Osteoblast (primary cell): ENCODE data around the gene SPACA7. TPM values are rescaled to one million over a fixed set of nuclear protein-coding genes. Genes with fewer than 3 reads are reported as not detected.

Source experiments
- DNase-seq: peaks from one replicate; pipeline ENCODE4 v3.0.0; 2011; ENCODE audit warnings: low spot score, mixed read lengths; ENCODE audit not compliant: insufficient read length; ENCODE audit errors: missing footprints
- H2AFZ ChIP-seq: 2 replicates; pipeline ENCODE4 v1.6.0; 2011; ENCODE audit warnings: mild to moderate bottlenecking, low read length
- H3K27ac ChIP-seq: 2 replicates; pipeline ENCODE4 v1.5.1; 2011; ENCODE audit warnings: mild to moderate bottlenecking, low read depth, low read length, moderate library complexity
- H3K27me3 ChIP-seq: 2 replicates; pipeline ENCODE4 v1.6.0; 2012; ENCODE audit warnings: mild to moderate bottlenecking, control low read depth, inconsistent platforms, low read length, moderate library complexity; ENCODE audit not compliant: insufficient read depth
- H3K36me3 ChIP-seq: 2 replicates; pipeline ENCODE4 v1.5.1; 2011; ENCODE audit warnings: mild to moderate bottlenecking, low read length, control low read depth, moderate library complexity; ENCODE audit not compliant: insufficient read depth
- H3K4me1 ChIP-seq: 2 replicates; pipeline ENCODE4 v1.5.1; 2011; ENCODE audit warnings: mild to moderate bottlenecking, low read length, control low read depth, moderate library complexity; ENCODE audit not compliant: insufficient read depth
- H3K4me2 ChIP-seq: 2 replicates; pipeline ENCODE4 v1.6.0; 2011; ENCODE audit warnings: mild to moderate bottlenecking, low read length; ENCODE audit not compliant: insufficient read depth
- H3K4me3 ChIP-seq: fragments of 200-600 bp; sonication (generic); 3 replicates; pipeline ENCODE4 v1.5.1; 2012; ENCODE audit warnings: mild to moderate bottlenecking, low read length, inconsistent platforms; ENCODE audit not compliant: insufficient read depth
- H3K79me2 ChIP-seq: 2 replicates; pipeline ENCODE4 v1.6.0; 2012; ENCODE audit warnings: mild to moderate bottlenecking, low read length, control low read depth, inconsistent platforms; ENCODE audit not compliant: insufficient read depth
- H3K9me3 ChIP-seq: 2 replicates; pipeline ENCODE4 v1.5.1; 2011; ENCODE audit warnings: low read depth, low read length, control low read depth
- H4K20me1 ChIP-seq: 2 replicates; pipeline ENCODE4 v1.6.0; 2012; ENCODE audit warnings: mild to moderate bottlenecking, low read length, control low read depth; ENCODE audit not compliant: insufficient read depth
- CTCF ChIP-seq: IDR thresholded peaks from 2 replicates; pipeline ENCODE4 v1.5.1; 2011; ENCODE audit warnings: mild to moderate bottlenecking, low read depth, low read length, moderate library complexity; ENCODE audit errors: extremely low read depth
- total RNA-seq: library from RNA; depleted of rRNA; stranded (reverse); fragments of >200 nt; gene quantifications from 2 replicates; pipeline ENCODE4 v1.2.3, GENCODE V29; 2012

Gene SPACA7
- total RNA-seq, 1 donor = not detected

GRCh38 chr13:112333756-112334543 is 42.2 kb upstream of the SPACA7 start:
- Histone ChIP-seq H3K36me3 (no peaks in the 10 kb centered on the region), H3K4me2 (no peak overlapping the region), H4K20me1 (no peaks in the 10 kb centered on the region), H3K27ac (no peak overlapping the region), H3K9me3 (no peaks in the 10 kb centered on the region), H3K79me2 (no peaks in the 10 kb centered on the region), H2AFZ (no peak overlapping the region), H3K4me3 (no peak overlapping the region), H3K4me1 (no peaks in the 10 kb centered on the region), H3K27me3 (no peaks in the 10 kb centered on the region)
- no peak for TF ChIP-seq CTCF
- no peak for DNase-seq

GRCh38 chr13:112335135-112335534 is 41.0 kb upstream of the SPACA7 start:
- Histone ChIP-seq H2AFZ (no peak overlapping the region), H3K27me3 (no peaks in the 10 kb centered on the region), H3K9me3 (no peaks in the 10 kb centered on the region), H3K4me1 (no peaks in the 10 kb centered on the region), H4K20me1 (no peaks in the 10 kb centered on the region), H3K4me2 (no peak overlapping the region), H3K79me2 (no peaks in the 10 kb centered on the region), H3K4me3 (no peak overlapping the region), H3K27ac (no peak overlapping the region), H3K36me3 (no peaks in the 10 kb centered on the region)
- no peak for TF ChIP-seq CTCF
- DNase-seq = no peak

GRCh38 chr13:112341446-112341845 is 34.7 kb upstream of the SPACA7 start:
- H4K20me1 ChIP-seq = no peaks in the 10 kb centered on the region

More at GRCh38 chr13:112341446-112341845, 34.7 kb upstream of the SPACA7 start:
- H3K36me3 ChIP-seq = no peaks in the 10 kb centered on the region
- H3K27me3 ChIP-seq = no peaks in the 10 kb centered on the region
- no peak overlapping the region for H3K4me2 ChIP-seq
- TF ChIP-seq CTCF = no peak
- no peaks in the 10 kb centered on the region for H3K79me2 ChIP-seq
- H3K4me3 ChIP-seq = no peak overlapping the region
- H3K9me3 ChIP-seq = no peaks in the 10 kb centered on the region
- H3K4me1 ChIP-seq = no peaks in the 10 kb centered on the region
- no peak overlapping the region for H3K27ac ChIP-seq
- H2AFZ ChIP-seq = no peak overlapping the region
- no peak for DNase-seq
